PC-3 (cell line): ENCODE measurements around the gene MTG1. TPM values are rescaled to one million over a fixed set of nuclear protein-coding genes. Genes with fewer than 3 reads are reported as not detected.

ENCODE experiments used
- ATAC-seq: fragments of 200-7000 bp; cut with Tn5 transposase; 2 replicates; pipeline ENCODE4 v1.9.1; 2020; ENCODE audit warnings: mild to moderate bottlenecking, moderate library complexity
- BruUV-seq: library from RNA; stranded (reverse); fragments of 400-500 nt; replicated peaks from 2 replicates; lab custom pipeline; 2021; lab: Mats Ljungman, UMichigan
- CTCF ChIA-PET: fragments of 300-600 bp; sonication (Branson Sonifier 250); formaldehyde crosslinking; loops from one replicate; lab custom pipeline; 2022; ENCODE audit warnings: antibody characterized with exemption; lab: Charles Lee
- POLR2A ChIA-PET: fragments of 300-600 bp; sonication (Branson Sonifier 250); formaldehyde crosslinking; loops from one replicate; lab custom pipeline; 2022; ENCODE audit warnings: antibody characterized with exemption; ENCODE audit not compliant: unreplicated experiment; lab: Charles Lee
- DNase-seq: peaks from one replicate; pipeline ENCODE4 v3.0.0-alpha.2; 2015
- H2AFZ ChIP-seq: fragments of 300-600 bp; sonication (generic); 2 replicates; pipeline ENCODE4 v1.6.0; 2016; ENCODE audit warnings: antibody characterized with exemption, low read length
- H3F3A ChIP-seq: fragments of 300-600 bp; sonication (generic); one replicate; pipeline ENCODE4 v1.6.0; 2017; ENCODE audit warnings: antibody characterized with exemption, low read length, control low read depth, mild to moderate bottlenecking; ENCODE audit not compliant: unreplicated experiment
- H3K27ac ChIP-seq: fragments of 300-600 bp; sonication (generic); 2 replicates; pipeline ENCODE4 v1.5.1; 2016; ENCODE audit warnings: mild to moderate bottlenecking, low read length
- H3K27me3 ChIP-seq: fragments of 300-600 bp; sonication (generic); 2 replicates; pipeline ENCODE4 v1.6.1; 2016; ENCODE audit warnings: low read length, mixed read lengths
- H3K36me3 ChIP-seq: fragments of 300-600 bp; sonication (generic); 2 replicates; pipeline ENCODE4 v1.6.1; 2016; ENCODE audit warnings: low read depth, mixed run types, low read length, mixed read lengths
- H3K4me1 ChIP-seq: fragments of 300-600 bp; sonication (generic); 2 replicates; pipeline ENCODE4 v1.5.1; 2016; ENCODE audit warnings: low read length; ENCODE audit not compliant: insufficient read depth
- H3K4me2 ChIP-seq: fragments of 300-600 bp; sonication (generic); 2 replicates; pipeline ENCODE4 v1.6.0; 2016; ENCODE audit warnings: low read length
- H3K4me3 ChIP-seq: fragments of 300-600 bp; sonication (generic); 2 replicates; pipeline ENCODE4 v1.5.1; 2016; ENCODE audit warnings: mild to moderate bottlenecking, low read length, mixed read lengths
- H3K79me2 ChIP-seq: fragments of 300-600 bp; sonication (generic); 2 replicates; pipeline ENCODE4 v1.6.1; 2017; ENCODE audit warnings: low read length, mixed read lengths
- H3K9ac ChIP-seq: fragments of 300-600 bp; sonication (generic); 2 replicates; pipeline ENCODE4 v1.6.0; 2016; ENCODE audit warnings: mild to moderate bottlenecking, low read length
- H3K9me2 ChIP-seq: fragments of 300-600 bp; sonication (generic); replicated peaks from 2 replicates; pipeline ENCODE4 v1.6.1; 2016; ENCODE audit warnings: mixed run types, low read length, mixed read lengths
- H3K9me3 ChIP-seq: fragments of 300-600 bp; sonication (generic); 2 replicates; pipeline ENCODE4 v1.6.1; 2016; ENCODE audit warnings: low read length, mixed read lengths
- H4K20me1 ChIP-seq: fragments of 300-600 bp; sonication (generic); 2 replicates; pipeline ENCODE4 v1.6.1; 2016; ENCODE audit warnings: low read length, mixed read lengths
- EZH2 ChIP-seq: fragments of 300-600 bp; sonication (generic); IDR thresholded peaks from one replicate; pipeline ENCODE4 v1.6.1; 2017; ENCODE audit warnings: antibody characterized with exemption, mild to moderate bottlenecking, low read length; ENCODE audit not compliant: unreplicated experiment
- EZH2phosphoT487 ChIP-seq: fragments of 300-600 bp; sonication (generic); IDR thresholded peaks from 2 replicates; pipeline ENCODE4 v1.6.1; 2018; ENCODE audit warnings: mild to moderate bottlenecking, antibody characterized with exemption, low read length, borderline replicate concordance
- intact Hi-C: fragments of 100-400 bp; cut with micrococcal nuclease; formaldehyde crosslinking; loops from 2 replicates; pipeline ENCODE4 v1.9.0; 2023
- total RNA-seq: library from RNA; depleted of rRNA; stranded (reverse); fragments of >200 nt; gene quantifications from 2 replicates; pipeline ENCODE4 v1.2.3, GENCODE V29; 2014
- TF ChIP-seq, protein P1 (sequence below): fragments of 300-600 bp; sonication (generic); conservative IDR thresholded peaks from 2 replicates; pipeline ENCODE4 v1.5.1; 2017; ENCODE audit warnings: antibody characterized with exemption, low read depth, mild to moderate bottlenecking, low read length

MTG1 gene
- total RNA-seq, 1 experiment from 2014 or later: 39.4 TPM

DNA sequence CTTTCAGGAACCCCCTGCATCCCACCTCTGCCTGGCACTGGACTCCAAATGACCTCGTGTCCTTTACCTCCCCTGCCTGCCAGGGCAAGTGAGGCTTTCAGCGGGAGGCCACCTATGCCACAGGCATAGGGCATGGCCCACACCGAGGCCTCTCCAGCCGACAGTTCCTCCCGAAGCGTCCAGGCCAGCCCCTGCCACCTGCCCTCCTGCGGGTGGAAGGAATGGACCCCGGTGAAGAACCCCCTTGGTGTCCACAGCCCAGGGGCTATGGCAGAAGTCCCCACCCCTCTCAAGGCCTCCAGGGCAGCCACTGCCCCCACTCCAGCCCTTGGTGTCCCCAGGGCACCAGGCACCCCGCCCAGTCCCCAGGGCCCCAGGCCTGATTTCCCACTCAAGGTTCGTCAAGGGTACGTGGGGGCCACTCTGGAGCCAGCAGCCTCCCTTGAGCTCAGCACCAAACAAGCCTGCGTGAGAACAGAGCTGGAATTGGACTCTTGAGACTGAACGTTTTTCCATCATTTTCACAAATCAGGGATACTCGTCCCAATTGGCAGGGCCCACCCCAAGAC, 39.2 kb upstream of the MTG1 start:
- H3K27me3 ChIP-seq: no peaks in the 10 kb centered on the region
- no peaks in the 10 kb centered on the region for H3K36me3 ChIP-seq
- intact Hi-C loops: no loop called here
- H4K20me1 ChIP-seq: no peaks in the 10 kb centered on the region
- no peak for TF ChIP-seq EZH2
- TF ChIP-seq, protein P1, sequence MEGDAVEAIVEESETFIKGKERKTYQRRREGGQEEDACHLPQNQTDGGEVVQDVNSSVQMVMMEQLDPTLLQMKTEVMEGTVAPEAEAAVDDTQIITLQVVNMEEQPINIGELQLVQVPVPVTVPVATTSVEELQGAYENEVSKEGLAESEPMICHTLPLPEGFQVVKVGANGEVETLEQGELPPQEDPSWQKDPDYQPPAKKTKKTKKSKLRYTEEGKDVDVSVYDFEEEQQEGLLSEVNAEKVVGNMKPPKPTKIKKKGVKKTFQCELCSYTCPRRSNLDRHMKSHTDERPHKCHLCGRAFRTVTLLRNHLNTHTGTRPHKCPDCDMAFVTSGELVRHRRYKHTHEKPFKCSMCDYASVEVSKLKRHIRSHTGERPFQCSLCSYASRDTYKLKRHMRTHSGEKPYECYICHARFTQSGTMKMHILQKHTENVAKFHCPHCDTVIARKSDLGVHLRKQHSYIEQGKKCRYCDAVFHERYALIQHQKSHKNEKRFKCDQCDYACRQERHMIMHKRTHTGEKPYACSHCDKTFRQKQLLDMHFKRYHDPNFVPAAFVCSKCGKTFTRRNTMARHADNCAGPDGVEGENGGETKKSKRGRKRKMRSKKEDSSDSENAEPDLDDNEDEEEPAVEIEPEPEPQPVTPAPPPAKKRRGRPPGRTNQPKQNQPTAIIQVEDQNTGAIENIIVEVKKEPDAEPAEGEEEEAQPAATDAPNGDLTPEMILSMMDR: no peak
- TF ChIP-seq EZH2phosphoT487: no peak
- no peak overlapping the region for H3K4me3 ChIP-seq
- H3K4me2 ChIP-seq: no peak overlapping the region
- H3K79me2 ChIP-seq: no peaks in the 10 kb centered on the region
- H3K9me3 ChIP-seq: no peaks in the 10 kb centered on the region
- ChIA-PET CTCF (no interaction called here), POLR2A (no interaction called here)
- H3K27ac ChIP-seq: no peak overlapping the region
- ATAC-seq (no peak), DNase-seq (no peak)
- no peak overlapping the region for H3K9ac ChIP-seq
- H2AFZ ChIP-seq: no peak overlapping the region
- BruUV-seq: no TSS peak
- no peaks in the 10 kb centered on the region for H3K9me2 ChIP-seq
- H3K4me1 ChIP-seq: 0 out of 2 replicates have a peak, but pooled peaks cover 4% of the 10 kb centered on the region
- no peaks in the 10 kb centered on the region for H3F3A ChIP-seq

DNA sequence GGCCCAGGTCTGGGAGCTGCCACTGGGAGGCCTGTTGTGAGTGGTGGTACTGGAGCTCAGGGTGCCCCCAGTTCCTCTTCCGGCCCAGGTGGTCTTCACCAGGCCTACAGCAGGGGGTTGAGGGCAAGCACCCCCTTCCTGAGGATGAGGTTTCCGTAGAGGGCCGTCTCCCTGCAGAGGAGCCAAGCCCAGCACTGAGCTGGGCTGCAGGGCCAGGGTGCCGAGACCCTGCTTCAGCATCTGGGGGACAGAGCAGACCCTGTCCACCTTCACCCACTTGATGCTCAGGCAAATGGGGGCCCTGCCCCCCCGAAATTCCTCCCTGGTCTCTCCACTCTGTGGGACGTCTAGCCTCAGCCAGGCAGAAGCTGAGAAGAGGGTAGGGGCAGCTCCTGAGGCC, 38.7 kb upstream of the MTG1 start:
- 0 out of 2 replicates have a peak, but pooled peaks cover 4% of the 10 kb centered on the region for H3K4me1 ChIP-seq
- no peaks in the 10 kb centered on the region for H3K9me3 ChIP-seq
- TF ChIP-seq, protein P1: no peak
- TF ChIP-seq EZH2 (no peak), EZH2phosphoT487 (no peak)
- intact Hi-C loops: no loop called here
- H3F3A ChIP-seq: no peaks in the 10 kb centered on the region
- POLR2A ChIA-PET: no interaction called here
- CTCF ChIA-PET: no interaction called here
- no peaks in the 10 kb centered on the region for H3K79me2 ChIP-seq
- H3K27me3 ChIP-seq: no peaks in the 10 kb centered on the region
- no peak overlapping the region for H3K4me3 ChIP-seq
- no peaks in the 10 kb centered on the region for H3K36me3 ChIP-seq
- H3K27ac ChIP-seq: no peak overlapping the region
- DNase-seq: no peak
- H2AFZ ChIP-seq: no peak overlapping the region
- no TSS peak for BruUV-seq
- H3K9me2 ChIP-seq: no peaks in the 10 kb centered on the region
- no peaks in the 10 kb centered on the region for H4K20me1 ChIP-seq
- no peak for ATAC-seq
- no peak overlapping the region for H3K4me2 ChIP-seq
- no peak overlapping the region for H3K9ac ChIP-seq

DNA sequence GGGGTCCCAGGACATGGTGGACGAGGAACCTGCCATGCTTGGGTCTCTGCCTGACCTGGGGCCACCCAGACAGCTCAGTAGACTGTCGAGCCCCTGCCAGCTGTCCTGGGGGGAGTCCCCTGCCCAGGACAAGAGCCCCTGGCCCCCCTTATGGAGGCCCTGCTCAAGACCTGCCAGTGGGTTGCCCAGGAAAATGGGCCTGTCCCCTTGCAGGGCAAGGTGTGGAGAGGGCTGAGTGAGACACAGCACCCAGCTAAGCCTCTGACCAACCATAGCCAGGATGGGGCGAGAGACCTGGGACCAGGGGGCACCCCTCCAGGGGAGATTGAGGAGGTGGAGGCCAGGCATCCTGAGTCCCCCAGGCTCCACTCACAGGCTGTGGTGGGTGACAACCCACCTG, 38.0 kb upstream of the MTG1 start:
- H3K4me3 ChIP-seq: no peak overlapping the region
- ATAC-seq: no peak
- H3K9me3 ChIP-seq: no peaks in the 10 kb centered on the region
- ChIA-PET CTCF (no interaction called here), POLR2A (no interaction called here)
- H3K36me3 ChIP-seq: no peaks in the 10 kb centered on the region
- DNase-seq: no peak
- no peaks in the 10 kb centered on the region for H3K9me2 ChIP-seq
- no peak overlapping the region for H3K9ac ChIP-seq
- TF ChIP-seq EZH2: no peak
- TF ChIP-seq, protein P1: no peak
- H3K27ac ChIP-seq: no peak overlapping the region
- H2AFZ ChIP-seq: no peak overlapping the region
- H3K27me3 ChIP-seq: no peaks in the 10 kb centered on the region
- H4K20me1 ChIP-seq: no peaks in the 10 kb centered on the region
- no peak overlapping the region for H3K4me2 ChIP-seq
- H3K79me2 ChIP-seq: no peaks in the 10 kb centered on the region
- 0 out of 2 replicates have a peak, but pooled peaks cover 4% of the 10 kb centered on the region for H3K4me1 ChIP-seq
- BruUV-seq: no TSS peak
- intact Hi-C loops: no loop called here
- no peaks in the 10 kb centered on the region for H3F3A ChIP-seq
